C4-2B (cell line): ENCODE measurements around the gene LRRC10B.
"Not testable (repeated sequence)": the region's sequence is repeated elsewhere in the genome, so short reads cannot be mapped to it uniquely, and the experiment has no call there.

ENCODE experiments used
- CTCF ChIP-seq: fragments of 450-650 bp; conservative IDR thresholded peaks from 2 replicates; pipeline ENCODE4 v1.5.1; 2017; ENCODE audit warnings: mild to moderate bottlenecking
- ZFX ChIP-seq: fragments of 450-650 bp; IDR thresholded peaks from 2 replicates; pipeline ENCODE4 v1.6.1; 2017

- TF ChIP-seq CTCF, ZFX: not testable (repeated sequence)
Measured at GRCh38 chr11:61467602-61468001, 40.9 kb upstream of the LRRC10B start.
